ENCODE data around the gene ALG10B. TPM values are rescaled to one million over a fixed set of nuclear protein-coding genes. Genes with fewer than 3 reads are reported as not detected.

ALG10B gene
- total RNA-seq, 1 experiment from 2014 or later = 3.3 TPM

- no peak for TF ChIP-seq TCF7 (CRISPR knock-in tag; IDR thresholded peaks at IDR 0.05; ENCODE audit: low read depth)
- no peak for TF ChIP-seq EMX1 (CRISPR knock-in tag; IDR thresholded peaks at IDR 0.05)
- TF ChIP-seq NR2C2 (CRISPR knock-in tag; IDR thresholded peaks at IDR 0.05) = no peak
- no peak for TF ChIP-seq ELF4 (CRISPR knock-in tag; IDR thresholded peaks at IDR 0.05; ENCODE audit: low read depth)
- no peak for TF ChIP-seq ZNF121 (CRISPR knock-in tag; IDR thresholded peaks at IDR 0.05)
- TF ChIP-seq ZNF317 (CRISPR knock-in tag; IDR thresholded peaks at IDR 0.05; ENCODE audit: borderline replicate concordance, low read depth) = no peak
Observed at GRCh38 chr12:38367506-38367905, 50.9 kb downstream of the ALG10B start (continued).

GRCh38 chr12:38370311-38370710 is 53.7 kb downstream of the ALG10B start:
- DNase-seq (ENCODE audit: low spot score) (no peak), ATAC-seq (no peak)
- Mint-ChIP-seq H3K36me3 (no peaks in the 10 kb centered on the region), H3K4me3 (no peak overlapping the region), H3K27me3 (ENCODE audit: low read depth) (no peaks in the 10 kb centered on the region), H3K4me1 (peaks cover 3% of the 10 kb centered on the region), H3K27ac (no peak overlapping the region), H3K9me3 (peaks cover 9% of the 10 kb centered on the region; the same call in 1 of the 2 replicates)
- ChIA-PET CTCF (no interaction called here), POLR2A (no interaction called here)
- no peak for TF ChIP-seq FOXP1 (CRISPR knock-in tag; IDR thresholded peaks at IDR 0.05; ENCODE audit: borderline replicate concordance)

GRCh38 chr12:38373784-38374183 is 57.2 kb downstream of the ALG10B start:
- DNase-seq (ENCODE audit: low spot score) = no peak
- ATAC-seq = peak; percentile 41; the same call in 1 of the 2 replicates
- TF ChIP-seq ZNF138 (CRISPR knock-in tag; conservative IDR thresholded peaks at IDR 0.05) (no peak), ERG (CRISPR knock-in tag; IDR thresholded peaks at IDR 0.05) (no peak), TP53 (CRISPR knock-in tag; IDR thresholded peaks at IDR 0.05) (no peak), NR2C2 (CRISPR knock-in tag; IDR thresholded peaks at IDR 0.05) (no peak), CREB1 (CRISPR knock-in tag; IDR thresholded peaks at IDR 0.05) (no peak), USF1 (CRISPR knock-in tag; IDR thresholded peaks at IDR 0.05) (no peak), IRF1 (CRISPR knock-in tag; IDR thresholded peaks at IDR 0.05) (no peak)
- no peaks in the 10 kb centered on the region for H3K4me1 Mint-ChIP-seq
- ChIA-PET POLR2A (no interaction called here), CTCF (no interaction called here)
- H3K27me3 Mint-ChIP-seq (ENCODE audit: low read depth) = no peaks in the 10 kb centered on the region
- H3K27ac Mint-ChIP-seq = no peak overlapping the region
- H3K4me3 Mint-ChIP-seq = no peak overlapping the region
- no peaks in the 10 kb centered on the region for H3K36me3 Mint-ChIP-seq
- peaks cover 9% of the 10 kb centered on the region; the same call in 1 of the 2 replicates for H3K9me3 Mint-ChIP-seq

GRCh38 chr12:38374751-38375150 is 58.2 kb downstream of the ALG10B start:
- no peaks in the 10 kb centered on the region for H3K27me3 Mint-ChIP-seq (ENCODE audit: low read depth)
- TF ChIP-seq NR3C1 (CRISPR knock-in tag; conservative IDR thresholded peaks at IDR 0.05; ENCODE audit: low read depth) (no peak), ZNF532 (CRISPR knock-in tag; IDR thresholded peaks at IDR 0.05; ENCODE audit: borderline replicate concordance) (no peak), TEAD1 (CRISPR knock-in tag; IDR thresholded peaks at IDR 0.05) (no peak)
- H3K27ac Mint-ChIP-seq = no peak overlapping the region
- no peaks in the 10 kb centered on the region for H3K4me1 Mint-ChIP-seq
- ATAC-seq (no peak), DNase-seq (ENCODE audit: low spot score) (no peak)
- ChIA-PET POLR2A (no interaction called here), CTCF (no interaction called here)
- peaks cover 16% of the 10 kb centered on the region for H3K9me3 Mint-ChIP-seq
- H3K4me3 Mint-ChIP-seq = no peak overlapping the region
- H3K36me3 Mint-ChIP-seq = no peaks in the 10 kb centered on the region
